HK-2 (cell line): ENCODE measurements around the gene B4GALNT3.

Experiments
- DNase-seq: peaks from one replicate; pipeline ENCODE4 v3.0.0-alpha.2; 2018; ENCODE audit not compliant: unreplicated experiment

Gene B4GALNT3

GRCh38 chr12:538731-539539 lies 79.2 kb downstream of the B4GALNT3 start:
- DNase-seq, result peak; percentile 69

GRCh38 chr12:539540-540310 lies 80.0 kb downstream of the B4GALNT3 start:
- no peak for DNase-seq

GRCh38 chr12:541676-542324 lies 82.1 kb downstream of the B4GALNT3 start:
- no peak for DNase-seq

- no peak for DNase-seq
Observed at GRCh38 chr12:542395-543113, 82.8 kb downstream of the B4GALNT3 start.

GRCh38 chr12:543114-543451 lies 83.3 kb downstream of the B4GALNT3 start:
- DNase-seq, result no peak

- DNase-seq, result no peak
Observed at GRCh38 chr12:544142-544541, 84.4 kb downstream of the B4GALNT3 start.

- DNase-seq, result no peak
Observed at GRCh38 chr12:544941-545635, 85.3 kb downstream of the B4GALNT3 start.

GRCh38 chr12:545835-546234 lies 86.1 kb downstream of the B4GALNT3 start:
- no peak for DNase-seq

- no peak for DNase-seq
Observed at GRCh38 chr12:546265-546919, 86.7 kb downstream of the B4GALNT3 start.

GRCh38 chr12:546920-547845 lies 87.4 kb downstream of the B4GALNT3 start:
- peak; percentile 76 for DNase-seq

GRCh38 chr12:547883-548470 lies 88.2 kb downstream of the B4GALNT3 start:
- no peak for DNase-seq

- DNase-seq, result no peak
Observed at GRCh38 chr12:549476-550082, 89.8 kb downstream of the B4GALNT3 start.

- no peak for DNase-seq
Observed at GRCh38 chr12:550473-551260, 90.9 kb downstream of the B4GALNT3 start.

- no peak for DNase-seq
Observed at GRCh38 chr12:552466-552865, 92.7 kb downstream of the B4GALNT3 start.

GRCh38 chr12:553216-554000 lies 93.7 kb downstream of the B4GALNT3 start:
- DNase-seq, result no peak

- DNase-seq, result no peak
Observed at GRCh38 chr12:554001-554285, 94.2 kb downstream of the B4GALNT3 start.

GRCh38 chr12:556498-556897 lies 96.8 kb downstream of the B4GALNT3 start:
- DNase-seq, result no peak

GRCh38 chr12:558580-558979 lies 98.8 kb downstream of the B4GALNT3 start:
- no peak for DNase-seq
